MM.1S (cell line): ENCODE results near the gene SCAPER.

Experiments
- EZH2 ChIP-seq: fragments of 300-600 bp; sonication (generic); optimal IDR thresholded peaks from 2 replicates; pipeline ENCODE3; 2017; ENCODE audit warnings: low read depth, mild to moderate bottlenecking, antibody characterized with exemption, low read length, mixed read lengths
- EZH2phosphoT487 ChIP-seq: fragments of 300-600 bp; sonication (generic); IDR thresholded peaks from 2 replicates; pipeline ENCODE4 v1.6.1; 2018; ENCODE audit warnings: antibody characterized with exemption, low read length
- TF ChIP-seq, protein P1 (sequence below): fragments of 300-600 bp; sonication (generic); IDR thresholded peaks from 2 replicates; pipeline ENCODE4 v1.5.1; 2016; ENCODE audit warnings: antibody characterized with exemption, low read length, mixed read lengths

DNA sequence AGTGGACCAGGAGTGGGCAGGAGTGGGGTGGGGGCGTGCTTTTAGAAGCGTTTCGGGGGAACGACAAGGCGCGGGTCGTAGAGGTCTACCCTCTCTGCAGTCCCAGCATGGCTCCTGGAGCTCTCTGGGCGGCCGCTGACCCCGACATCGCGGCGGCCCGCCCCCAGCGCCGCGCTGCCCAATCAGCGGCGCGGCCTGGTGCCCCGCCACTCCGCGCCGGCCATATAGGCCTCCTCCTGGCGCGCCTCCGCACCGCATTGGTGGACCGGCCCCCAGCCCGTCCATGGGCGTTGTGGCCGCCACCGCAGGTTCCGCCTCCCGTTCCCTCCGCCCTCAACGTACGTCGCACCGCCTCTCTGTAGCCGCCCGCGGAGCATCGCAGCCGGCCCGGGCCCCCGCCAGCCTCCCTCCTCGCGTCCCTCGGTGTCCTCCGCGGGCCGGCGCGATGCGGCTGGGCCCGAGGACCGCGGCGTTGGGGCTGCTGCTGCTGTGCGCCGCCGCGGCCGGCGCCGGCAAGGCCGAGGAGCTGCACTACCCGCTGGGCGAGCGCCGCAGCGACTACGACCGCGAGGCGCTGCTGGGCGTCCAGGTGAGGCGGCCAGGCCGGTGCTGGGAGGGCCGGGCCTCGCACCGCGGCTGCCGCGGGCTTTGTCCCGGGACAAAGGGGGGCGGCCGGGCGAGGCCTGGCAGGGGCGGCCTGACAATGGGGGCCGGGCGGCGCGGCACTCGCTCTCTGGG is 26.4 kb upstream of the SCAPER start, which contains the start of gene RCN2:
- no peak for TF ChIP-seq EZH2
- TF ChIP-seq, protein P1, sequence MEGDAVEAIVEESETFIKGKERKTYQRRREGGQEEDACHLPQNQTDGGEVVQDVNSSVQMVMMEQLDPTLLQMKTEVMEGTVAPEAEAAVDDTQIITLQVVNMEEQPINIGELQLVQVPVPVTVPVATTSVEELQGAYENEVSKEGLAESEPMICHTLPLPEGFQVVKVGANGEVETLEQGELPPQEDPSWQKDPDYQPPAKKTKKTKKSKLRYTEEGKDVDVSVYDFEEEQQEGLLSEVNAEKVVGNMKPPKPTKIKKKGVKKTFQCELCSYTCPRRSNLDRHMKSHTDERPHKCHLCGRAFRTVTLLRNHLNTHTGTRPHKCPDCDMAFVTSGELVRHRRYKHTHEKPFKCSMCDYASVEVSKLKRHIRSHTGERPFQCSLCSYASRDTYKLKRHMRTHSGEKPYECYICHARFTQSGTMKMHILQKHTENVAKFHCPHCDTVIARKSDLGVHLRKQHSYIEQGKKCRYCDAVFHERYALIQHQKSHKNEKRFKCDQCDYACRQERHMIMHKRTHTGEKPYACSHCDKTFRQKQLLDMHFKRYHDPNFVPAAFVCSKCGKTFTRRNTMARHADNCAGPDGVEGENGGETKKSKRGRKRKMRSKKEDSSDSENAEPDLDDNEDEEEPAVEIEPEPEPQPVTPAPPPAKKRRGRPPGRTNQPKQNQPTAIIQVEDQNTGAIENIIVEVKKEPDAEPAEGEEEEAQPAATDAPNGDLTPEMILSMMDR = no peak
- no peak for TF ChIP-seq EZH2phosphoT487
